HEK293 (cell line): ENCODE data around the gene AMACR.
A peak's percentile ranks its signal among the peaks of the same experiment; 100 is the strongest.

Source experiments
- CTCF ChIA-PET: fragments of 350-600 bp; formaldehyde crosslinking; extraction: SDS; loops from one replicate; lab custom pipeline; 2021; ENCODE audit warnings: antibody characterized with exemption; lab: Yijun Ruan, JAX
- POLR2A ChIA-PET: fragments of 300-600 bp; formaldehyde crosslinking; extraction: SDS; loops from one replicate; lab custom pipeline; 2020; ENCODE audit warnings: antibody characterized with exemption, inconsistent platforms; lab: Yijun Ruan, JAX
- H3K27ac ChIP-seq: fragments of 200-500 bp; sonication (Bioruptor generic); 2 replicates; pipeline ENCODE4 v1.5.1; 2014; ENCODE audit warnings: low read depth, low read length, control low read depth, inconsistent platforms; ENCODE audit errors: extremely low read depth
- H3K36me3 ChIP-seq, 2 experiments: fragments of 200-500 bp in 1 of 2; sonication (Bioruptor generic) in 1 of 2; 1 replicate in 1 of 2; 2 replicates in 1 of 2; pipeline ENCODE4 v1.5.1; 2014 to 2017; ENCODE audit warnings: inconsistent platforms in 2 of 2, low read length in 2 of 2; ENCODE audit not compliant: control insufficient read depth in 2 of 2, insufficient read depth in 1 of 2
- H3K4me1 ChIP-seq: fragments of 200-500 bp; sonication (Bioruptor generic); 2 replicates; pipeline ENCODE4 v1.5.1; 2014; ENCODE audit warnings: mild to moderate bottlenecking, low read length, inconsistent platforms; ENCODE audit not compliant: control insufficient read depth, insufficient read depth
- H3K4me3 ChIP-seq: 2 replicates; pipeline ENCODE4 v1.5.1; 2011; ENCODE audit warnings: low read depth, mild to moderate bottlenecking, control low read depth, low read length, moderate library complexity
- H3K9me3 ChIP-seq: fragments of 200-500 bp; sonication (Bioruptor generic); 2 replicates; pipeline ENCODE4 v1.5.1; 2014; ENCODE audit warnings: low read depth, low read length, inconsistent platforms; ENCODE audit not compliant: control insufficient read depth, insufficient read depth
- BCL11B ChIP-seq: fragments of 450-650 bp; formaldehyde crosslinking; IDR thresholded peaks from 2 replicates; pipeline ENCODE4 v1.5.1; 2016; ENCODE audit warnings: low read depth, missing biosample characterization, missing genetic modification characterization
- PBX3 ChIP-seq: sonication (generic); formaldehyde crosslinking; IDR thresholded peaks from 2 replicates; pipeline ENCODE4 v1.8.1; 2022; ENCODE audit warnings: mild to moderate bottlenecking, moderate library complexity, missing genetic modification reagents
- PRDM4 ChIP-seq: fragments of 450-650 bp; formaldehyde crosslinking; IDR thresholded peaks from 2 replicates; pipeline ENCODE4 v1.5.1; 2017; ENCODE audit warnings: missing biosample characterization, missing genetic modification characterization
- RBAK ChIP-seq: fragments of 450-650 bp; formaldehyde crosslinking; IDR thresholded peaks from 2 replicates; pipeline ENCODE4 v1.5.1; 2016; ENCODE audit warnings: missing biosample characterization, missing genetic modification characterization
- ZBTB10 ChIP-seq: fragments of 450-650 bp; formaldehyde crosslinking; IDR thresholded peaks from 2 replicates; pipeline ENCODE4 v1.5.1; 2016; ENCODE audit warnings: missing biosample characterization, missing genetic modification characterization
- ZBTB48 ChIP-seq: fragments of 450-650 bp; formaldehyde crosslinking; IDR thresholded peaks from 2 replicates; pipeline ENCODE4 v1.5.1; 2016; ENCODE audit warnings: missing biosample characterization, missing genetic modification characterization
- ZNF2 ChIP-seq: fragments of 450-650 bp; formaldehyde crosslinking; IDR thresholded peaks from 2 replicates; pipeline ENCODE4 v1.5.1; 2016; ENCODE audit warnings: missing biosample characterization, missing genetic modification characterization
- ZNF214 ChIP-seq: fragments of 450-650 bp; formaldehyde crosslinking; IDR thresholded peaks from 2 replicates; pipeline ENCODE4 v1.5.1; 2017; ENCODE audit warnings: missing biosample characterization, mild to moderate bottlenecking, missing genetic modification characterization, borderline replicate concordance
- ZNF324 ChIP-seq: fragments of 450-650 bp; formaldehyde crosslinking; IDR thresholded peaks from 2 replicates; pipeline ENCODE4 v1.5.1; 2016; ENCODE audit warnings: missing biosample characterization, missing genetic modification characterization
- ZNF366 ChIP-seq: fragments of 450-650 bp; formaldehyde crosslinking; conservative IDR thresholded peaks from 2 replicates; pipeline ENCODE4 v1.5.1; 2016; ENCODE audit warnings: missing biosample characterization, missing genetic modification characterization
- ZNF394 ChIP-seq: fragments of 450-650 bp; formaldehyde crosslinking; IDR thresholded peaks from 2 replicates; pipeline ENCODE4 v1.5.1; 2016; ENCODE audit warnings: missing biosample characterization, missing genetic modification characterization, mild to moderate bottlenecking, moderate library complexity, borderline replicate concordance
- ZNF473 ChIP-seq: fragments of 450-650 bp; formaldehyde crosslinking; IDR thresholded peaks from 2 replicates; pipeline ENCODE4 v1.5.1; 2017; ENCODE audit warnings: missing biosample characterization, missing genetic modification characterization
- ZNF488 ChIP-seq: fragments of 450-650 bp; formaldehyde crosslinking; IDR thresholded peaks from 2 replicates; pipeline ENCODE4 v1.5.1; 2016; ENCODE audit warnings: missing biosample characterization, missing genetic modification characterization
- ZNF501 ChIP-seq: fragments of 450-650 bp; formaldehyde crosslinking; IDR thresholded peaks from 2 replicates; pipeline ENCODE4 v1.5.1; 2016; ENCODE audit warnings: missing biosample characterization, missing genetic modification characterization
- ZNF513 ChIP-seq: fragments of 450-650 bp; IDR thresholded peaks from 2 replicates; pipeline ENCODE4 v1.5.1; 2018; ENCODE audit warnings: missing biosample characterization, missing genetic modification characterization
- ZNF514 ChIP-seq: fragments of 450-650 bp; formaldehyde crosslinking; IDR thresholded peaks from 2 replicates; pipeline ENCODE4 v1.5.1; 2016; ENCODE audit warnings: missing biosample characterization, missing genetic modification characterization
- ZNF639 ChIP-seq: fragments of 450-650 bp; formaldehyde crosslinking; IDR thresholded peaks from 2 replicates; pipeline ENCODE4 v1.5.1; 2016; ENCODE audit warnings: missing biosample characterization, missing genetic modification characterization
- ZNF658 ChIP-seq: fragments of 450-650 bp; formaldehyde crosslinking; IDR thresholded peaks from 2 replicates; pipeline ENCODE4; 2016; ENCODE audit warnings: missing biosample characterization, missing genetic modification characterization
- ZNF768 ChIP-seq: fragments of 450-650 bp; formaldehyde crosslinking; IDR thresholded peaks from 2 replicates; pipeline ENCODE4 v1.5.1; 2018; ENCODE audit warnings: missing biosample characterization, mild to moderate bottlenecking, missing genetic modification characterization
- ZNF777 ChIP-seq: fragments of 450-650 bp; formaldehyde crosslinking; IDR thresholded peaks from 2 replicates; pipeline ENCODE4 v1.5.1; 2017; ENCODE audit warnings: missing biosample characterization, missing genetic modification characterization, borderline replicate concordance
- ZNF785 ChIP-seq: fragments of 450-650 bp; formaldehyde crosslinking; IDR thresholded peaks from 2 replicates; pipeline ENCODE4 v1.5.1; 2016; ENCODE audit warnings: missing biosample characterization, missing genetic modification characterization
- ZSCAN16 ChIP-seq: fragments of 450-650 bp; formaldehyde crosslinking; IDR thresholded peaks from 2 replicates; pipeline ENCODE4 v1.5.1; 2016; ENCODE audit warnings: missing biosample characterization, missing genetic modification characterization
- ZSCAN4 ChIP-seq: fragments of 450-650 bp; formaldehyde crosslinking; IDR thresholded peaks from 2 replicates; pipeline ENCODE4 v1.5.1; 2017; ENCODE audit warnings: missing biosample characterization, missing genetic modification characterization

AMACR gene

GRCh38 chr5:34007621-34008600 lies at the start of gene AMACR (continued):
- TF ChIP-seq RBAK = no peak
- TF ChIP-seq ZNF2 = peak; percentile 93
- no peak for TF ChIP-seq ZNF514
- no peak for TF ChIP-seq ZNF214 (tag by site-specific recombination)
- TF ChIP-seq ZNF366 (tag by site-specific recombination) = peak; percentile 32; the same call in 1 of the 2 replicates
- no peak for TF ChIP-seq ZNF394
- TF ChIP-seq ZNF501 (tag by site-specific recombination) = peak; percentile 96

GRCh38 chr5:34057569-34057968 lies 49.7 kb upstream of the AMACR start:
- POLR2A ChIA-PET = no interaction called here

More at GRCh38 chr5:34057569-34057968, 49.7 kb upstream of the AMACR start:
- H3K4me1 ChIP-seq = no peaks in the 10 kb centered on the region
- H3K9me3 ChIP-seq = no peaks in the 10 kb centered on the region
- CTCF ChIA-PET = no interaction called here
- no peak overlapping the region for H3K4me3 ChIP-seq
- TF ChIP-seq ZNF513 (tag by site-specific recombination) (no peak), ZNF777 (no peak), ZNF324 (tag by site-specific recombination) (no peak), ZNF473 (tag by site-specific recombination) (no peak), BCL11B (tag by site-specific recombination) (no peak), ZBTB10 (no peak), ZNF658 (tag by site-specific recombination) (no peak), ZSCAN4 (tag by site-specific recombination) (no peak), ZSCAN16 (tag by site-specific recombination) (no peak), ZNF768 (no peak), ZNF785 (tag by site-specific recombination) (no peak), PRDM4 (tag by site-specific recombination) (no peak), ZBTB48 (tag by site-specific recombination) (no peak), ZNF488 (no peak), ZNF514 (no peak), ZNF639 (no peak), PBX3 (no peak)
- TF ChIP-seq, all 188 proteins: peak for 0
- Histone ChIP-seq H3K27ac (no peak overlapping the region), H3K36me3 (no peaks in the 10 kb centered on the region)
